ENCODE data around the gene POTEH.
"Not testable (repeated sequence)": the region's sequence is repeated elsewhere in the genome, so short reads cannot be mapped to it uniquely, and the experiment has no call there.

POTEH gene

GRCh38 chr22:15689749-15690125 is at the start of gene POTEH:
Gene POTEH (plus strand): TSS chr22:15690026. CDS start chr22:15690078, 52 bp downstream.
- DNase-seq (ENCODE audit: low read depth in 1 of 2, low spot score in 1 of 2); in situ Hi-C loops (cut with HindIII; ENCODE audit: low pct_unique_long_range_greater_than_20kb, low sequenced_read_pairs): not testable (repeated sequence)

GRCh38 chr22:15642288-15642861 is 47.5 kb upstream of the POTEH start:
- DNase-seq (ENCODE audit: low read depth in 1 of 2, low spot score in 1 of 2); in situ Hi-C loops (cut with HindIII; ENCODE audit: low pct_unique_long_range_greater_than_20kb, low sequenced_read_pairs): not testable (repeated sequence)

GRCh38 chr22:15651954-15652353 is 37.9 kb upstream of the POTEH start:
- DNase-seq (ENCODE audit: low read depth in 1 of 2, low spot score in 1 of 2), result peak in 1 of 2 experiments; percentile 41
- in situ Hi-C loops (cut with HindIII; ENCODE audit: low pct_unique_long_range_greater_than_20kb, low sequenced_read_pairs), result not testable (repeated sequence)

GRCh38 chr22:15652738-15653137 is 37.1 kb upstream of the POTEH start:
- DNase-seq (ENCODE audit: low read depth in 1 of 2, low spot score in 1 of 2); in situ Hi-C loops (cut with HindIII; ENCODE audit: low pct_unique_long_range_greater_than_20kb, low sequenced_read_pairs): not testable (repeated sequence)

GRCh38 chr22:15653241-15653640 is 36.6 kb upstream of the POTEH start:
- DNase-seq (ENCODE audit: low read depth in 1 of 2, low spot score in 1 of 2); in situ Hi-C loops (cut with HindIII; ENCODE audit: low pct_unique_long_range_greater_than_20kb, low sequenced_read_pairs): not testable (repeated sequence)

GRCh38 chr22:15661102-15661501 is 28.7 kb upstream of the POTEH start:
- DNase-seq (ENCODE audit: low read depth in 1 of 2, low spot score in 1 of 2); in situ Hi-C loops (cut with HindIII; ENCODE audit: low pct_unique_long_range_greater_than_20kb, low sequenced_read_pairs): not testable (repeated sequence)

GRCh38 chr22:15664682-15665081 is 25.1 kb upstream of the POTEH start:
- in situ Hi-C loops (cut with HindIII; ENCODE audit: low pct_unique_long_range_greater_than_20kb, low sequenced_read_pairs); DNase-seq (ENCODE audit: low read depth in 1 of 2, low spot score in 1 of 2): not testable (repeated sequence)

GRCh38 chr22:15665478-15665877 is 24.3 kb upstream of the POTEH start:
- in situ Hi-C loops (cut with HindIII; ENCODE audit: low pct_unique_long_range_greater_than_20kb, low sequenced_read_pairs); DNase-seq (ENCODE audit: low read depth in 1 of 2, low spot score in 1 of 2): not testable (repeated sequence)

- in situ Hi-C loops (cut with HindIII; ENCODE audit: low pct_unique_long_range_greater_than_20kb, low sequenced_read_pairs); DNase-seq (ENCODE audit: low read depth in 1 of 2, low spot score in 1 of 2): not testable (repeated sequence)
These were observed 20.4 kb upstream of the POTEH start for GRCh38 chr22:15669430-15669829.

GRCh38 chr22:15679702-15680101 is 10.1 kb upstream of the POTEH start:
- in situ Hi-C loops (cut with HindIII; ENCODE audit: low pct_unique_long_range_greater_than_20kb, low sequenced_read_pairs); DNase-seq (ENCODE audit: low read depth in 1 of 2, low spot score in 1 of 2): not testable (repeated sequence)

- in situ Hi-C loops (cut with HindIII; ENCODE audit: low pct_unique_long_range_greater_than_20kb, low sequenced_read_pairs); DNase-seq (ENCODE audit: low read depth in 1 of 2, low spot score in 1 of 2): not testable (repeated sequence)
These were observed 5.7 kb upstream of the POTEH start for GRCh38 chr22:15684115-15684514.

- DNase-seq (ENCODE audit: low read depth in 1 of 2, low spot score in 1 of 2); in situ Hi-C loops (cut with HindIII; ENCODE audit: low pct_unique_long_range_greater_than_20kb, low sequenced_read_pairs): not testable (repeated sequence)
These were observed 5.1 kb upstream of the POTEH start for GRCh38 chr22:15684695-15685094.

GRCh38 chr22:15685641-15686040 is 4.2 kb upstream of the POTEH start:
- in situ Hi-C loops (cut with HindIII; ENCODE audit: low pct_unique_long_range_greater_than_20kb, low sequenced_read_pairs), result not testable (repeated sequence)

GRCh38 chr22:15687086-15687485 is 2.7 kb upstream of the POTEH start:
- in situ Hi-C loops (cut with HindIII; ENCODE audit: low pct_unique_long_range_greater_than_20kb, low sequenced_read_pairs); DNase-seq (ENCODE audit: low read depth in 1 of 2, low spot score in 1 of 2): not testable (repeated sequence)

More at GRCh38 chr22:15685641-15686040, 4.2 kb upstream of the POTEH start:
- not testable (repeated sequence) for DNase-seq (ENCODE audit: low read depth in 1 of 2, low spot score in 1 of 2)

- in situ Hi-C loops (cut with HindIII; ENCODE audit: low pct_unique_long_range_greater_than_20kb, low sequenced_read_pairs); DNase-seq (ENCODE audit: low read depth in 1 of 2, low spot score in 1 of 2): not testable (repeated sequence)
These were observed 2.1 kb upstream of the POTEH start for GRCh38 chr22:15687676-15688075.

- in situ Hi-C loops (cut with HindIII; ENCODE audit: low pct_unique_long_range_greater_than_20kb, low sequenced_read_pairs); DNase-seq (ENCODE audit: low read depth in 1 of 2, low spot score in 1 of 2): not testable (repeated sequence)
These were observed 1.7 kb upstream of the POTEH start for GRCh38 chr22:15688090-15688489.

GRCh38 chr22:15689012-15689748 is 646 bp upstream of the POTEH start:
- DNase-seq (ENCODE audit: low read depth in 1 of 2, low spot score in 1 of 2); in situ Hi-C loops (cut with HindIII; ENCODE audit: low pct_unique_long_range_greater_than_20kb, low sequenced_read_pairs): not testable (repeated sequence)

- DNase-seq (ENCODE audit: low read depth in 1 of 2, low spot score in 1 of 2); in situ Hi-C loops (cut with HindIII; ENCODE audit: low pct_unique_long_range_greater_than_20kb, low sequenced_read_pairs): not testable (repeated sequence)
These were observed 23.8 kb downstream of the POTEH start for GRCh38 chr22:15713600-15713999.

GRCh38 chr22:15714125-15714524 is 24.3 kb downstream of the POTEH start:
- DNase-seq (ENCODE audit: low read depth in 1 of 2, low spot score in 1 of 2); in situ Hi-C loops (cut with HindIII; ENCODE audit: low pct_unique_long_range_greater_than_20kb, low sequenced_read_pairs): not testable (repeated sequence)

All from T47D (cell line).